WTC11 (cell line): ENCODE measurements around the gene NAA11. TPM values are rescaled to one million over a fixed set of nuclear protein-coding genes. Genes with fewer than 3 reads are reported as not detected.

Experiments used
- ATAC-seq: fragments of 200-7000 bp; cut with Tn5 transposase; 2 replicates; pipeline ENCODE4 v1.10.0; 2021; ENCODE audit warnings: mild to moderate bottlenecking, moderate library complexity
- CTCF ChIA-PET: fragments of 300-600 bp; sonication (Branson Sonifier 250); formaldehyde crosslinking; loops from one replicate; lab custom pipeline; 2021; ENCODE audit warnings: antibody characterized with exemption; lab: Charles Lee
- POLR2A ChIA-PET: fragments of 350-600 bp; sonication (Branson Sonifier 250); formaldehyde crosslinking; loops from one replicate; lab custom pipeline; 2021; ENCODE audit warnings: antibody characterized with exemption; lab: Charles Lee
- DNase-seq: peaks from one replicate; pipeline ENCODE4 v3.0.0; 2021; ENCODE audit warnings: low spot score
- H3K27ac Mint-ChIP-seq: 2 replicates; pipeline ENCODE4 v1.8.0; 2021; ENCODE audit warnings: mixed read lengths
- H3K27me3 Mint-ChIP-seq: 2 replicates; pipeline ENCODE4 v1.8.0; 2021; ENCODE audit warnings: low read depth, mild to moderate bottlenecking, moderate library complexity, mixed read lengths
- H3K36me3 Mint-ChIP-seq: 2 replicates; pipeline ENCODE4 v1.8.0; 2021; ENCODE audit warnings: mixed read lengths
- H3K4me1 Mint-ChIP-seq: 2 replicates; pipeline ENCODE4 v1.8.0; 2022; ENCODE audit warnings: mixed read lengths
- H3K4me3 Mint-ChIP-seq: 2 replicates; pipeline ENCODE4 v1.8.0; 2021; ENCODE audit warnings: mild to moderate bottlenecking, moderate library complexity, mixed read lengths
- H3K9me3 Mint-ChIP-seq: 2 replicates; pipeline ENCODE4 v1.8.0; 2021; ENCODE audit warnings: mixed read lengths
- CBFB ChIP-seq: sonication (generic); formaldehyde crosslinking; IDR thresholded peaks from 2 replicates; pipeline ENCODE4 v1.8.1; 2022; ENCODE audit warnings: mild to moderate bottlenecking, low read depth, missing genetic modification reagents
- FOXP1 ChIP-seq: sonication (generic); formaldehyde crosslinking; IDR thresholded peaks from 2 replicates; pipeline ENCODE4 v1.8.0; 2022; ENCODE audit warnings: missing genetic modification reagents, mild to moderate bottlenecking, moderate library complexity, borderline replicate concordance
- GRHL2 ChIP-seq: fragments of 250-450 bp; sonication (Bioruptor Pico); IDR thresholded peaks from 2 replicates; pipeline ENCODE4 v1.8.0; 2022; ENCODE audit warnings: mild to moderate bottlenecking, moderate library complexity; ENCODE audit not compliant: insufficient replicate concordance, severe bottlenecking
- HMGA2 ChIP-seq: fragments of 250-450 bp; sonication (Bioruptor Pico); IDR thresholded peaks from 2 replicates; pipeline ENCODE4 v1.4.0; 2021; ENCODE audit warnings: mild to moderate bottlenecking, moderate library complexity
- IRF2 ChIP-seq: sonication (generic); formaldehyde crosslinking; IDR thresholded peaks from 2 replicates; pipeline ENCODE4 v1.8.0; 2022; ENCODE audit warnings: low read depth, missing genetic modification reagents, borderline replicate concordance
- JAZF1 ChIP-seq: fragments of 250-450 bp; sonication (Bioruptor Pico); IDR thresholded peaks from 2 replicates; pipeline ENCODE4 v1.9.0; 2021; ENCODE audit warnings: moderate library complexity, mild to moderate bottlenecking, inconsistent platforms
- MXD4 ChIP-seq: fragments of 250-450 bp; sonication (Bioruptor Pico); IDR thresholded peaks from 2 replicates; pipeline ENCODE4 v1.8.0; 2021; ENCODE audit warnings: mild to moderate bottlenecking, moderate library complexity, borderline replicate concordance
- NFYB ChIP-seq: sonication (generic); formaldehyde crosslinking; conservative IDR thresholded peaks from 2 replicates; pipeline ENCODE4 v1.8.0; 2022; ENCODE audit warnings: low read depth, missing genetic modification reagents
- OVOL2 ChIP-seq: fragments of 250-450 bp; sonication (Bioruptor Pico); IDR thresholded peaks from 2 replicates; pipeline ENCODE4 v1.9.0; 2021; ENCODE audit warnings: mild to moderate bottlenecking, borderline replicate concordance
- TEAD1 ChIP-seq: sonication (generic); formaldehyde crosslinking; IDR thresholded peaks from 2 replicates; pipeline ENCODE4 v1.8.0; 2022; ENCODE audit warnings: mild to moderate bottlenecking, missing genetic modification reagents
- ZNF121 ChIP-seq: sonication (generic); formaldehyde crosslinking; IDR thresholded peaks from 2 replicates; pipeline ENCODE4 v1.8.0; 2023; ENCODE audit warnings: missing genetic modification reagents
- ZNF232 ChIP-seq: sonication (generic); formaldehyde crosslinking; IDR thresholded peaks from 2 replicates; pipeline ENCODE4 v1.8.0; 2022; ENCODE audit warnings: mild to moderate bottlenecking, missing genetic modification reagents
- total RNA-seq: library from RNA; stranded (reverse); gene quantifications from 3 replicates; pipeline ENCODE4 v1.2.3, GENCODE V29; 2021
- TF ChIP-seq, protein P1 (sequence below): fragments of 250-450 bp; sonication (Bioruptor Pico); IDR thresholded peaks from 2 replicates; pipeline ENCODE4 v1.9.0; 2021; ENCODE audit warnings: moderate library complexity, mild to moderate bottlenecking, inconsistent platforms, borderline replicate concordance
- TF ChIP-seq, protein P2 (sequence below): sonication (generic); formaldehyde crosslinking; IDR thresholded peaks from 2 replicates; pipeline ENCODE4 v1.8.0; 2022; ENCODE audit warnings: missing genetic modification reagents
- TF ChIP-seq, protein P3 (sequence below): sonication (generic); formaldehyde crosslinking; IDR thresholded peaks from 2 replicates; pipeline ENCODE4 v1.8.1; 2023; ENCODE audit warnings: mild to moderate bottlenecking, missing genetic modification reagents
- TF ChIP-seq, protein P4 (sequence below): sonication (generic); formaldehyde crosslinking; IDR thresholded peaks from 2 replicates; pipeline ENCODE4 v1.8.0; 2022; ENCODE audit warnings: mild to moderate bottlenecking, missing genetic modification reagents
- TF ChIP-seq, protein P5 (sequence below): sonication (generic); formaldehyde crosslinking; IDR thresholded peaks from 2 replicates; pipeline ENCODE4 v1.8.1; 2022; ENCODE audit warnings: low read depth, missing genetic modification reagents, borderline replicate concordance
- TF ChIP-seq, protein P6 (sequence below): sonication (generic); formaldehyde crosslinking; IDR thresholded peaks from 2 replicates; pipeline ENCODE4 v1.8.1; 2022; ENCODE audit warnings: low read depth, mild to moderate bottlenecking, moderate library complexity, missing genetic modification reagents, borderline replicate concordance
- TF ChIP-seq, protein P7 (sequence below): sonication (generic); formaldehyde crosslinking; conservative IDR thresholded peaks from 2 replicates; pipeline ENCODE4 v1.8.1; 2022; ENCODE audit warnings: mild to moderate bottlenecking, missing genetic modification reagents
- TF ChIP-seq, protein P8 (sequence below): sonication (generic); formaldehyde crosslinking; IDR thresholded peaks from 2 replicates; pipeline ENCODE4 v1.8.0; 2023; ENCODE audit warnings: missing genetic modification reagents

Gene NAA11
- total RNA-seq, 1 experiment from 2014 or later = not detected

DNA sequence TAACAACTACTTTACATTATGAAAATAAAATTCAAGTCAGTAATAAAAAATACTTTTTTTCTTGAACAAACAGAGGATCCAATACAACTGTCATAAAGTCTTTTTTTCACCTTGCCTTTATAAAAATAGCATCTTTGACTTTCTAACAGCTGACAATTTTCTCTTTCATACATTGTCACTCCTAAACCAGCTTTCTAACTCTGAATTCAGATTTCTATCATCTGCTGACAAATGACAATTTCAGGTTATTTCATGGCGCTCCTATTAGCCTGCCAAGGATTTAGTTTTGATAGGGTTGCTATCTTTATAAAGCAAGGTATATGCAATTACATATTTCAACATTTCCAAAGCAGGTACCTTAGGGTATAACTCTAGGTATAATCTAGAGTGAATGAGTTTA, 14.6 kb downstream of the NAA11 start (continued):
- no peak for TF ChIP-seq CBFB
- TF ChIP-seq IRF2 (CRISPR knock-in tag) = no peak
- TF ChIP-seq, protein P1, sequence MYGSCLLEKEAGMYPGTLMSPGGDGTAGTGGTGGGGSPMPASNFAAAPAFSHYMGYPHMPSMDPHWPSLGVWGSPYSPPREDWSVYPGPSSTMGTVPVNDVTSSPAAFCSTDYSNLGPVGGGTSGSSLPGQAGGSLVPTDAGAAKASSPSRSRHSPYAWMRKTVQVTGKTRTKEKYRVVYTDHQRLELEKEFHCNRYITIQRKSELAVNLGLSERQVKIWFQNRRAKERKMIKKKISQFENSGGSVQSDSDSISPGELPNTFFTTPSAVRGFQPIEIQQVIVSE (CRISPR knock-in tag) = no peak
- TF ChIP-seq, protein P2, sequence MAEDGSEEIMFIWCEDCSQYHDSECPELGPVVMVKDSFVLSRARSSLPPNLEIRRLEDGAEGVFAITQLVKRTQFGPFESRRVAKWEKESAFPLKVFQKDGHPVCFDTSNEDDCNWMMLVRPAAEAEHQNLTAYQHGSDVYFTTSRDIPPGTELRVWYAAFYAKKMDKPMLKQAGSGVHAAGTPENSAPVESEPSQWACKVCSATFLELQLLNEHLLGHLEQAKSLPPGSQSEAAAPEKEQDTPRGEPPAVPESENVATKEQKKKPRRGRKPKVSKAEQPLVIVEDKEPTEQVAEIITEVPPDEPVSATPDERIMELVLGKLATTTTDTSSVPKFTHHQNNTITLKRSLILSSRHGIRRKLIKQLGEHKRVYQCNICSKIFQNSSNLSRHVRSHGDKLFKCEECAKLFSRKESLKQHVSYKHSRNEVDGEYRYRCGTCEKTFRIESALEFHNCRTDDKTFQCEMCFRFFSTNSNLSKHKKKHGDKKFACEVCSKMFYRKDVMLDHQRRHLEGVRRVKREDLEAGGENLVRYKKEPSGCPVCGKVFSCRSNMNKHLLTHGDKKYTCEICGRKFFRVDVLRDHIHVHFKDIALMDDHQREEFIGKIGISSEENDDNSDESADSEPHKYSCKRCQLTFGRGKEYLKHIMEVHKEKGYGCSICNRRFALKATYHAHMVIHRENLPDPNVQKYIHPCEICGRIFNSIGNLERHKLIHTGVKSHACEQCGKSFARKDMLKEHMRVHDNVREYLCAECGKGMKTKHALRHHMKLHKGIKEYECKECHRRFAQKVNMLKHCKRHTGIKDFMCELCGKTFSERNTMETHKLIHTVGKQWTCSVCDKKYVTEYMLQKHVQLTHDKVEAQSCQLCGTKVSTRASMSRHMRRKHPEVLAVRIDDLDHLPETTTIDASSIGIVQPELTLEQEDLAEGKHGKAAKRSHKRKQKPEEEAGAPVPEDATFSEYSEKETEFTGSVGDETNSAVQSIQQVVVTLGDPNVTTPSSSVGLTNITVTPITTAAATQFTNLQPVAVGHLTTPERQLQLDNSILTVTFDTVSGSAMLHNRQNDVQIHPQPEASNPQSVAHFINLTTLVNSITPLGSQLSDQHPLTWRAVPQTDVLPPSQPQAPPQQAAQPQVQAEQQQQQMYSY (CRISPR knock-in tag) = no peak
- TF ChIP-seq NFYB (CRISPR knock-in tag) = no peak
- TF ChIP-seq HMGA2 (CRISPR knock-in tag) = no peak
- TF ChIP-seq, protein P3, sequence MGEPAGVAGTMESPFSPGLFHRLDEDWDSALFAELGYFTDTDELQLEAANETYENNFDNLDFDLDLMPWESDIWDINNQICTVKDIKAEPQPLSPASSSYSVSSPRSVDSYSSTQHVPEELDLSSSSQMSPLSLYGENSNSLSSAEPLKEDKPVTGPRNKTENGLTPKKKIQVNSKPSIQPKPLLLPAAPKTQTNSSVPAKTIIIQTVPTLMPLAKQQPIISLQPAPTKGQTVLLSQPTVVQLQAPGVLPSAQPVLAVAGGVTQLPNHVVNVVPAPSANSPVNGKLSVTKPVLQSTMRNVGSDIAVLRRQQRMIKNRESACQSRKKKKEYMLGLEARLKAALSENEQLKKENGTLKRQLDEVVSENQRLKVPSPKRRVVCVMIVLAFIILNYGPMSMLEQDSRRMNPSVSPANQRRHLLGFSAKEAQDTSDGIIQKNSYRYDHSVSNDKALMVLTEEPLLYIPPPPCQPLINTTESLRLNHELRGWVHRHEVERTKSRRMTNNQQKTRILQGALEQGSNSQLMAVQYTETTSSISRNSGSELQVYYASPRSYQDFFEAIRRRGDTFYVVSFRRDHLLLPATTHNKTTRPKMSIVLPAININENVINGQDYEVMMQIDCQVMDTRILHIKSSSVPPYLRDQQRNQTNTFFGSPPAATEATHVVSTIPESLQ (CRISPR knock-in tag) = no peak

DNA sequence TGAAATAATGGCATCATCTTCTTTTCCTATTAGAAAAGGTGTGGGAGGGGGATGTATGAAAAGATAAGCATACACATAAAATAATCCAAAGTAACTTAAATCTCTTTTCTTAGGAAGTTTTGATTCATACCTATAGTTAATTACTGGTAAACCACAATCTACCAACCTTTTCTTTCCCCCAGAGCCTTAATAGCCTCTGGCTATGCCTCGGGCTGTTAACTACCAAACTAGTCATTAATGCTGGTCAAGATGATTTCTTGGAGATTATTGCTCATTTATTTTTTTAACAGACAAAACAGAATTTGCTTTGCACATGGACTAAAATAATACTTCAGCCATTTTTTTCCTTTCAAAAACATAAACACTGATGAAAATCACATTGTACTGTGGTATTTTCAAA, 16.9 kb downstream of the NAA11 start:
- Mint-ChIP-seq H3K36me3 (no peaks in the 10 kb centered on the region), H3K27me3 (no peaks in the 10 kb centered on the region), H3K9me3 (no peaks in the 10 kb centered on the region), H3K4me3 (no peak overlapping the region), H3K27ac (no peak overlapping the region), H3K4me1 (no peaks in the 10 kb centered on the region)
- POLR2A ChIA-PET = no interaction called here
- TF ChIP-seq, protein P4, sequence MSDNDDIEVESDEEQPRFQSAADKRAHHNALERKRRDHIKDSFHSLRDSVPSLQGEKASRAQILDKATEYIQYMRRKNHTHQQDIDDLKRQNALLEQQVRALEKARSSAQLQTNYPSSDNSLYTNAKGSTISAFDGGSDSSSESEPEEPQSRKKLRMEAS (CRISPR knock-in tag) = no peak
- TF ChIP-seq, protein P5, sequence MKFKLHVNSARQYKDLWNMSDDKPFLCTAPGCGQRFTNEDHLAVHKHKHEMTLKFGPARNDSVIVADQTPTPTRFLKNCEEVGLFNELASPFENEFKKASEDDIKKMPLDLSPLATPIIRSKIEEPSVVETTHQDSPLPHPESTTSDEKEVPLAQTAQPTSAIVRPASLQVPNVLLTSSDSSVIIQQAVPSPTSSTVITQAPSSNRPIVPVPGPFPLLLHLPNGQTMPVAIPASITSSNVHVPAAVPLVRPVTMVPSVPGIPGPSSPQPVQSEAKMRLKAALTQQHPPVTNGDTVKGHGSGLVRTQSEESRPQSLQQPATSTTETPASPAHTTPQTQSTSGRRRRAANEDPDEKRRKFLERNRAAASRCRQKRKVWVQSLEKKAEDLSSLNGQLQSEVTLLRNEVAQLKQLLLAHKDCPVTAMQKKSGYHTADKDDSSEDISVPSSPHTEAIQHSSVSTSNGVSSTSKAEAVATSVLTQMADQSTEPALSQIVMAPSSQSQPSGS = no peak
- TF ChIP-seq, protein P6, sequence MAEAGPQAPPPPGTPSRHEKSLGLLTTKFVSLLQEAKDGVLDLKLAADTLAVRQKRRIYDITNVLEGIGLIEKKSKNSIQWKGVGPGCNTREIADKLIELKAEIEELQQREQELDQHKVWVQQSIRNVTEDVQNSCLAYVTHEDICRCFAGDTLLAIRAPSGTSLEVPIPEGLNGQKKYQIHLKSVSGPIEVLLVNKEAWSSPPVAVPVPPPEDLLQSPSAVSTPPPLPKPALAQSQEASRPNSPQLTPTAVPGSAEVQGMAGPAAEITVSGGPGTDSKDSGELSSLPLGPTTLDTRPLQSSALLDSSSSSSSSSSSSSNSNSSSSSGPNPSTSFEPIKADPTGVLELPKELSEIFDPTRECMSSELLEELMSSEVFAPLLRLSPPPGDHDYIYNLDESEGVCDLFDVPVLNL (CRISPR knock-in tag) = no peak
- CTCF ChIA-PET = no interaction called here
- ATAC-seq (no peak), DNase-seq (no peak)

DNA sequence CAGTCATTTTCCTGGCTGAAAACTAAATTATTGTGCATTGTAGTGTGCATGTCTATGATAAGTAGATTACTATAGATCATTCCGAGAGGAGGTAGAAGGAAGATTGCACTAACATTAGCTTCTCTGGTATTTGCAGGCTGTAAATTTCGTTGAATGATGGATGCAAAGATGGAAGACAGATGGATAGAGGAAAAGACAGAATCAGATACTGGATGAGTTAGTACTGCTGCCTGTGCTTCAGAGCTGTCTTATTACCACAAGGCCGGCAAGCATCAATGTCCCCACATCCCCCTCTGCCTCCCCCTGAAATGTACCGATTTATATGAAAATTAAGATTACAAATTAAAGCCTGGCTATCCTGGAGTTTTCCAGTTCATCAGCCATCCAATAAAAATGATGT, 17.7 kb downstream of the NAA11 start:
- no peak overlapping the region for H3K27ac Mint-ChIP-seq
- CTCF ChIA-PET = no interaction called here
- no peaks in the 10 kb centered on the region for H3K9me3 Mint-ChIP-seq
- no peak for TF ChIP-seq OVOL2 (CRISPR knock-in tag)
- no peak for TF ChIP-seq MXD4
- TF ChIP-seq, protein P7, sequence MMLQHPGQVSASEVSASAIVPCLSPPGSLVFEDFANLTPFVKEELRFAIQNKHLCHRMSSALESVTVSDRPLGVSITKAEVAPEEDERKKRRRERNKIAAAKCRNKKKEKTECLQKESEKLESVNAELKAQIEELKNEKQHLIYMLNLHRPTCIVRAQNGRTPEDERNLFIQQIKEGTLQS (CRISPR knock-in tag) = no peak
- TF ChIP-seq ZNF232 (CRISPR knock-in tag) = no peak
- TF ChIP-seq, protein P6 (CRISPR knock-in tag) = no peak
- no peak for TF ChIP-seq TEAD1 (CRISPR knock-in tag)
- no peak for TF ChIP-seq IRF2 (CRISPR knock-in tag)
- TF ChIP-seq JAZF1 (CRISPR knock-in tag) = no peak
- no peak for TF ChIP-seq FOXP1 (CRISPR knock-in tag)
- no peak for TF ChIP-seq GRHL2 (CRISPR knock-in tag)
- no peak for TF ChIP-seq ZNF121 (CRISPR knock-in tag)
- TF ChIP-seq, protein P8, sequence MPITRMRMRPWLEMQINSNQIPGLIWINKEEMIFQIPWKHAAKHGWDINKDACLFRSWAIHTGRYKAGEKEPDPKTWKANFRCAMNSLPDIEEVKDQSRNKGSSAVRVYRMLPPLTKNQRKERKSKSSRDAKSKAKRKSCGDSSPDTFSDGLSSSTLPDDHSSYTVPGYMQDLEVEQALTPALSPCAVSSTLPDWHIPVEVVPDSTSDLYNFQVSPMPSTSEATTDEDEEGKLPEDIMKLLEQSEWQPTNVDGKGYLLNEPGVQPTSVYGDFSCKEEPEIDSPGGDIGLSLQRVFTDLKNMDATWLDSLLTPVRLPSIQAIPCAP (CRISPR knock-in tag) = no peak
- TF ChIP-seq, protein P1 (CRISPR knock-in tag) = no peak

More for the DNA sequence above, 17.7 kb downstream of the NAA11 start:
- Mint-ChIP-seq H3K4me3 (no peak overlapping the region), H3K4me1 (no peaks in the 10 kb centered on the region), H3K36me3 (no peaks in the 10 kb centered on the region), H3K27me3 (no peaks in the 10 kb centered on the region)
- DNase-seq = no peak
- ATAC-seq = no peak
- POLR2A ChIA-PET = no interaction called here
